Measurements from ENCODE around the gene AEBP2. TPM values are rescaled to one million over a fixed set of nuclear protein-coding genes. Genes with fewer than 3 reads are reported as not detected.

AEBP2 gene
- total RNA-seq, 6 experiments from 2014 or later, result 9.7 to 18.2 (median 13.4) TPM

DNA sequence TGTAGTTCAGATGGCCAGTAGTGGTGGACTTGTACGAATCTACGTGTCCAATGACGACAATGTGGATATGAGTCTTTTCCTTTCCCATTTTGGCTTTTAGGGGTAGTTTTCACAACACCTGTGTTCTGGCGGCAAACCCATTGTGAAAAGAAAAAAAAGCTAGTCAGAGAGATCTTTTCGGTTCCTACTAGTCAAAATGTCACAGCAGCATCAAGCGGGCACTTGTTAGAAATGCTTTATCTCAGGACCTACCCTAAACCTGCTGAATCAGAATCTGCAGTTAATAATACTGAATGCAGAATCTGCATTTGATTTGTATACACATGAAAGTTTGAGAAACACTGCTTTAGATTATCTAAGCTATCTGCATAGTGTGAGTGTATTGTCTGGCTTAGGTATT is 18.3 kb downstream of the AEBP2 start:
- Histone ChIP-seq H3K4me3 (no peak overlapping the region), H3K9me3 (no peaks in the 10 kb centered on the region), H3K36me3 (no peaks in the 10 kb centered on the region), H3K4me1 (no peaks in the 10 kb centered on the region), H3K27me3 (no peaks in the 10 kb centered on the region), H3K27ac (no peak overlapping the region)
- ATAC-seq (no peak), DNase-seq (no peak)
- no peak for TF ChIP-seq POLR2A (IDR thresholded peaks at IDR 0.05)
- TF ChIP-seq, protein P1, sequence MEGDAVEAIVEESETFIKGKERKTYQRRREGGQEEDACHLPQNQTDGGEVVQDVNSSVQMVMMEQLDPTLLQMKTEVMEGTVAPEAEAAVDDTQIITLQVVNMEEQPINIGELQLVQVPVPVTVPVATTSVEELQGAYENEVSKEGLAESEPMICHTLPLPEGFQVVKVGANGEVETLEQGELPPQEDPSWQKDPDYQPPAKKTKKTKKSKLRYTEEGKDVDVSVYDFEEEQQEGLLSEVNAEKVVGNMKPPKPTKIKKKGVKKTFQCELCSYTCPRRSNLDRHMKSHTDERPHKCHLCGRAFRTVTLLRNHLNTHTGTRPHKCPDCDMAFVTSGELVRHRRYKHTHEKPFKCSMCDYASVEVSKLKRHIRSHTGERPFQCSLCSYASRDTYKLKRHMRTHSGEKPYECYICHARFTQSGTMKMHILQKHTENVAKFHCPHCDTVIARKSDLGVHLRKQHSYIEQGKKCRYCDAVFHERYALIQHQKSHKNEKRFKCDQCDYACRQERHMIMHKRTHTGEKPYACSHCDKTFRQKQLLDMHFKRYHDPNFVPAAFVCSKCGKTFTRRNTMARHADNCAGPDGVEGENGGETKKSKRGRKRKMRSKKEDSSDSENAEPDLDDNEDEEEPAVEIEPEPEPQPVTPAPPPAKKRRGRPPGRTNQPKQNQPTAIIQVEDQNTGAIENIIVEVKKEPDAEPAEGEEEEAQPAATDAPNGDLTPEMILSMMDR (IDR thresholded peaks at IDR 0.05), result no peak
- 94% methylated on average over 6 of the region's 6 CpGs for WGBS (ENCODE audit: insufficient coverage, low coverage, low lambda C conversion rate, missing lambda C conversion rate)
- intact Hi-C loops (cut with DNase I), result no loop called here

DNA sequence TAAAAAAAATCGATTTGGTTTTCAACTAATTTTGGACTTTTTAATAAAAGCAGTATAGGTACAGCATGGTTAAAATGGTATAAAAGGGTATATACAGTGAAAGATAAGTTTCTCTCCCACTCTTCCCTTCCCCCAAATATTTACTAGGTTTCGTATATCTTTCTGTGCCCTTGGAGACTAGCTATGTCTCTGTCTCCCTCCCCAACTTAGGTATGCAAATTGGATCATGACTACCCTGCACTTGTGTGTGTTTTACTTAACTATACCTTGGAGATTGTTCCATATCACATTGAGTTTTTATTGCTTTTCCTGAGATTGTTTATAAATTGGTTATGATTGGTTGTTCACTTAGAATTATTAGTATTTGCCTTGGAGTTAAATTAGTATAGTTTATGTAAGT is 19.4 kb downstream of the AEBP2 start:
- DNase-seq (no peak), ATAC-seq (no peak)
- Histone ChIP-seq H3K36me3 (no peaks in the 10 kb centered on the region), H3K4me1 (no peaks in the 10 kb centered on the region), H3K4me3 (no peak overlapping the region), H3K27ac (no peak overlapping the region), H3K9me3 (no peaks in the 10 kb centered on the region), H3K27me3 (no peaks in the 10 kb centered on the region)
- WGBS (ENCODE audit: insufficient coverage, low coverage, low lambda C conversion rate, missing lambda C conversion rate), result 100% methylated on average over 2 of the region's 2 CpGs
- TF ChIP-seq, protein P1 (IDR thresholded peaks at IDR 0.05), result no peak
- no peak for TF ChIP-seq POLR2A (IDR thresholded peaks at IDR 0.05)
- intact Hi-C loops (cut with DNase I), result no loop called here

DNA sequence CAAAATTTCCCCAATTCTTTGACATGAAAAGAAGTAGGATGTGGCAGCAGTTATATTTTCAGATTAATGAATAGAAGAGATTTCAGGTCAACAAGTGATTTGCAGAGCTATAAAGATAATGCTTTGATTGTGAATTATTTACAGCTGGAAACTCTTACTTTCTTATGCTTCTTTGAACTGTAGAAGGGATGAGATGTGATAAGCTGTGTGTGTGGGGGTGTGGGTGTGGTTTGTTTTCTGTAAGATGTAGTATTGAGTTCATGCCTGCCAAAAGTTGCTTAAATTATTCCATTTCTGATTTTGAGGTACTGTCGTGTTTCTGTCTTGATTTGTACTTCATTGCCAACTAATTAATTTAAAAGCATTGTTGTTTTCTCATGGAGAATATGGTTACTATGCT is 22.7 kb downstream of the AEBP2 start:
- H3K27ac ChIP-seq, result no peak overlapping the region
- H3K4me3 ChIP-seq, result no peak overlapping the region
- no peak for TF ChIP-seq POLR2A (IDR thresholded peaks at IDR 0.05)
- TF ChIP-seq, protein P1 (IDR thresholded peaks at IDR 0.05), result no peak
- H3K9me3 ChIP-seq, result no peaks in the 10 kb centered on the region
- H3K27me3 ChIP-seq, result no peaks in the 10 kb centered on the region
- DNase-seq (no peak), ATAC-seq (no peak)
- no peaks in the 10 kb centered on the region for H3K4me1 ChIP-seq
- H3K36me3 ChIP-seq, result peaks cover 0 to 6% (median 1%) of the 10 kb centered on the region in 4 donors
- intact Hi-C loops (cut with DNase I), result no loop called here
- WGBS (ENCODE audit: insufficient coverage, low coverage, low lambda C conversion rate, missing lambda C conversion rate), result 53% methylated on average over 1 of the region's 1 CpG

DNA sequence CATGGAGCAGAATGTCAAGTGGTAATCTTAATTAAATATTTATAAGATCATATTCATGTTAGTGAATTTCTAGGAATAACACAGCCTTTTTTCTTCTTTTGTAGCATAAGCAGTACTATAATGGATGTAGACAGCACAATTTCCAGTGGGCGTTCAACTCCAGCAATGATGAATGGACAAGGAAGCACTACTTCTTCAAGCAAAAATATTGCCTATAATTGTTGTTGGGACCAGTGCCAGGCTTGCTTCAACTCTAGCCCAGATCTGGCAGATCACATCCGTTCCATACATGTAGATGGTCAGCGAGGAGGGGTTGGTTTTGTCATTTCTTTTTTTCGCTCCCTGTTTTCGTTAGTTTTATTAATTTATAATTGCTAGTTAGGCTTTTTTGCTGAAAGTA is 23.1 kb downstream of the AEBP2 start:
- H3K4me1 ChIP-seq, result no peaks in the 10 kb centered on the region
- peaks cover 0 to 7% (median 1%) of the 10 kb centered on the region in 4 donors for H3K36me3 ChIP-seq
- no peaks in the 10 kb centered on the region for H3K27me3 ChIP-seq
- no peak overlapping the region for H3K27ac ChIP-seq
- no peak overlapping the region for H3K4me3 ChIP-seq
- DNase-seq (no peak), ATAC-seq (no peak)
- no peak for TF ChIP-seq POLR2A (IDR thresholded peaks at IDR 0.05)
- TF ChIP-seq, protein P1 (IDR thresholded peaks at IDR 0.05), result no peak
- no peaks in the 10 kb centered on the region for H3K9me3 ChIP-seq
- intact Hi-C loops (cut with DNase I), result no loop called here
- 76% methylated on average over 4 of the region's 5 CpGs for WGBS (ENCODE audit: insufficient coverage, low coverage, low lambda C conversion rate, missing lambda C conversion rate)

DNA sequence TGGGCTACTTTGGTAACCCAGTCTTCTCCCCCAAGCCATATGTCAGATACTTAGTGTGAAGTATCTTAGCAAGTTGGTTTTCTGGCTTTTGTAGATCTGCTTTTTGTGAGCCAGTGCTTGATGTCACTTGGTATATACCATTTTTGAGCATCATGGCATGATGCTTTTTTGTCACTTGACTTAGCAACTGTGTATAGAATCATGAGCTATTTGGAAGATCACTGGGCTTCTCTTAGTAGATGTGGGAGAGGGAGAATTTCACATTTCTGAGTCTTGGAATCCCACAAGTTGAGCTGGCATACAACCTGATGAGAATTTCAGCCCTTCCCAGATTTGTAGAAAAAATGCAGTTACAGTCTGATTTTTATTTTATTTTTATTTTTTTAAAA is 24.9 kb downstream of the AEBP2 start:
- Histone ChIP-seq H3K9me3 (no peaks in the 10 kb centered on the region), H3K27me3 (no peaks in the 10 kb centered on the region), H3K36me3 (peaks cover 0 to 7% (median 1%) of the 10 kb centered on the region in 4 donors), H3K4me3 (no peak overlapping the region), H3K27ac (no peak overlapping the region), H3K4me1 (no peaks in the 10 kb centered on the region)
- ATAC-seq (no peak), DNase-seq (no peak)
- intact Hi-C loops (cut with DNase I), result no loop called here
- no peak for TF ChIP-seq POLR2A (IDR thresholded peaks at IDR 0.05)
- TF ChIP-seq, protein P1 (IDR thresholded peaks at IDR 0.05), result no peak
